PC-9 (cell line): Measurements from ENCODE around the gene RPS6KA3. TPM values are rescaled to one million over a fixed set of nuclear protein-coding genes. Genes with fewer than 3 reads are reported as not detected.
A peak's percentile ranks its signal among the peaks of the same experiment; 100 is the strongest.

Source experiments
- BruUV-seq: library from RNA; stranded (reverse); fragments of 400-500 nt; replicated peaks from 2 replicates; lab custom pipeline; 2021; lab: Mats Ljungman, UMichigan
- CTCF ChIA-PET: fragments of 300-600 bp; sonication (Branson Sonifier 250); formaldehyde crosslinking; loops from one replicate; lab custom pipeline; 2022; ENCODE audit warnings: antibody characterized with exemption; lab: Charles Lee
- POLR2A ChIA-PET: fragments of 300-600 bp; sonication (Branson Sonifier 250); formaldehyde crosslinking; loops from one replicate; lab custom pipeline; 2022; ENCODE audit warnings: antibody characterized with exemption; ENCODE audit not compliant: unreplicated experiment; lab: Charles Lee
- DNase-seq, 2 experiments: peaks; one replicate each; pipeline versions ENCODE4 v3.0.0 to v3.0.0-alpha.2; 2015 to 2022; ENCODE audit warnings: mixed read lengths in 1 of 2
- H2AFZ ChIP-seq: fragments of 200-600 bp; sonication (generic); 2 replicates; pipeline ENCODE4 v1.8.1; 2017; ENCODE audit warnings: antibody characterized with exemption
- H3F3A ChIP-seq: fragments of 200-600 bp; sonication (generic); 2 replicates; pipeline ENCODE4 v1.8.1; 2017; ENCODE audit warnings: antibody characterized with exemption, mild to moderate bottlenecking, low read depth; ENCODE audit not compliant: insufficient read depth
- H3K27ac ChIP-seq: fragments of 200-600 bp; sonication (generic); 2 replicates; pipeline ENCODE4 v1.6.1; 2016; ENCODE audit warnings: mixed run types
- H3K27me3 ChIP-seq: fragments of 200-600 bp; sonication (generic); 2 replicates; pipeline ENCODE4 v1.6.1; 2016; ENCODE audit warnings: low read depth, mixed run types; ENCODE audit not compliant: insufficient read depth
- H3K36me3 ChIP-seq: fragments of 200-600 bp; sonication (generic); 2 replicates; pipeline ENCODE4 v1.6.1; 2016; ENCODE audit warnings: low read depth, mixed run types
- H3K4me1 ChIP-seq: fragments of 200-600 bp; sonication (generic); replicated peaks from 2 replicates; pipeline ENCODE4 v1.6.1; 2016; ENCODE audit warnings: mixed run types; ENCODE audit not compliant: insufficient read depth
- H3K4me2 ChIP-seq: fragments of 200-600 bp; sonication (generic); 2 replicates; pipeline ENCODE4 v1.6.1; 2017; ENCODE audit warnings: mixed run types
- H3K4me3 ChIP-seq: fragments of 200-600 bp; sonication (generic); 2 replicates; pipeline ENCODE4 v1.6.1; 2016; ENCODE audit warnings: mixed run types
- H3K79me2 ChIP-seq: fragments of 200-600 bp; sonication (generic); 2 replicates; pipeline ENCODE4 v1.6.1; 2017; ENCODE audit warnings: low read depth, mixed run types
- H3K9me2 ChIP-seq: fragments of 200-600 bp; sonication (generic); 2 replicates; pipeline ENCODE4 v1.8.1; 2017; ENCODE audit warnings: mild to moderate bottlenecking; ENCODE audit not compliant: insufficient read depth
- H3K9me3 ChIP-seq: fragments of 200-600 bp; sonication (generic); 2 replicates; pipeline ENCODE4 v1.8.1; 2016; ENCODE audit warnings: low read depth; ENCODE audit not compliant: insufficient read depth
- H4K20me1 ChIP-seq: fragments of 200-600 bp; sonication (generic); 2 replicates; pipeline ENCODE4 v1.8.1; 2017; ENCODE audit not compliant: insufficient read depth
- CTCF ChIP-seq: fragments of 200-600 bp; sonication (generic); conservative IDR thresholded peaks from 2 replicates; pipeline ENCODE4 v1.6.1; 2017; ENCODE audit warnings: mixed run types, antibody characterized with exemption, mild to moderate bottlenecking, moderate library complexity
- EZH2 ChIP-seq: fragments of 200-600 bp; sonication (generic); IDR thresholded peaks from 2 replicates; pipeline ENCODE4 v1.8.0; 2017; ENCODE audit warnings: antibody characterized with exemption, low read depth
- intact Hi-C: fragments of 100-400 bp; cut with micrococcal nuclease; formaldehyde crosslinking; loops from one replicate; pipeline ENCODE4 v1.10.0; 2022; ENCODE audit not compliant: unreplicated experiment
- total RNA-seq: library from RNA; stranded (reverse); gene quantifications from 2 replicates; pipeline ENCODE4 v1.2.3, GENCODE V29; 2021

RPS6KA3 gene
- total RNA-seq, 1 experiment from 2014 or later: 51.4 TPM

DNA sequence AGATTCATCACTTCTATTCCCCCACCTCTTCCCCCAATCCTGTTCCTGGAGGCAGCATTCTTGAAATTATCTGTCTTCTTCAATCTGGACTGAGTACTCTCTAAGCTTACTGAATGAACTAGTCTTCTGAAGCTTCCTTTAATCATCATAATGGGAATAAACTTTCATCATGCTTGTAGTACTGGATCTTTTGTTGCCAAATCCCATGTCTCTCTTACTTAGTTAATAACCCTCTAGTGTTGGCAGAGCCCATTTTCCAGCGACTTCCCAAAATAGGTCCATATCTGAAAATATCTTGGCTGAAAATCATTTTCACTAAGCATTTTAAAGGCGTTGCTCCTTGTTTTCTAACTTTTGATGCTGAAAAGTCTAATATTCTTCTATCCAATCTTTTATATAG lies 39.6 kb downstream of the RPS6KA3 start:
- H3K79me2 ChIP-seq: no peaks in the 10 kb centered on the region
- intact Hi-C loops: no loop called here
- H4K20me1 ChIP-seq: no peaks in the 10 kb centered on the region; the same call in 1 of the 2 replicates
- no peaks in the 10 kb centered on the region for H3K9me2 ChIP-seq
- H3K36me3 ChIP-seq: no peaks in the 10 kb centered on the region; the same call in 1 of the 2 replicates
- TF ChIP-seq EZH2 (no peak), CTCF (no peak)
- H3K4me1 ChIP-seq: no peaks in the 10 kb centered on the region
- ChIA-PET CTCF (no interaction called here), POLR2A (no interaction called here)
- no peaks in the 10 kb centered on the region for H3F3A ChIP-seq
- H3K27ac ChIP-seq: no peak overlapping the region
- no peaks in the 10 kb centered on the region for H3K27me3 ChIP-seq
- no peak overlapping the region for H3K4me3 ChIP-seq
- no peak for DNase-seq
- no peak overlapping the region for H3K4me2 ChIP-seq
- H2AFZ ChIP-seq: no peak overlapping the region
- no peaks in the 10 kb centered on the region for H3K9me3 ChIP-seq
- no TSS peak for BruUV-seq

DNA sequence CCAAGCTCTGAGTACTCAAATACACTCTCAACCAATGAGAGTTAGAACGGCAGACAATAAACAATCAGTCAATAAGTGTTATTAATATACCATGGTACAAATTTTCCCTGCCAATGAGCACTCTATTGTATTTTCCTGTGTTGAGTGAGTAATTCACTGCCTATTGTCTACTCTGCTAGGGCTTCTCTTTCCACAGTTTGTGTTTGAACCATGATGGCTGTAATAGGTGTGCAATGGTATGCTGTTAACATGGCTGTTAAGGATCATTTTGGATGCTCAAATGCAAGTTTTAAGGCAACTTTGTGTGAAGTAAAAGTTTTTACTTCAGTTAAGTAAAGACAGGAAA lies 41.2 kb downstream of the RPS6KA3 start:
- no peak for DNase-seq
- no TSS peak for BruUV-seq
- Histone ChIP-seq H3K36me3 (no peaks in the 10 kb centered on the region), H3K4me3 (no peak overlapping the region), H3K9me2 (no peaks in the 10 kb centered on the region), H3K9me3 (no peaks in the 10 kb centered on the region), H3K4me1 (no peaks in the 10 kb centered on the region), H3K79me2 (no peaks in the 10 kb centered on the region), H3K4me2 (no peak overlapping the region), H3K27me3 (no peaks in the 10 kb centered on the region), H4K20me1 (no peaks in the 10 kb centered on the region; the same call in 1 of the 2 replicates), H3K27ac (no peak overlapping the region), H2AFZ (no peak overlapping the region), H3F3A (no peaks in the 10 kb centered on the region)
- ChIA-PET POLR2A (no interaction called here), CTCF (interaction anchor here (0.7 kb wide), 1 partner anchor 27 kb away, joined by 3 read pairs; no protein-coding TSS in a partner anchor)
- TF ChIP-seq EZH2 (no peak), CTCF (no peak)
- intact Hi-C loops: no loop called here

- Histone ChIP-seq H3K4me3 (no peak overlapping the region), H3K9me2 (no peaks in the 10 kb centered on the region), H2AFZ (no peak overlapping the region), H3K4me2 (no peak overlapping the region), H3K27me3 (no peaks in the 10 kb centered on the region), H3K79me2 (no peaks in the 10 kb centered on the region), H3K9me3 (no peaks in the 10 kb centered on the region), H3K4me1 (no peaks in the 10 kb centered on the region), H3K27ac (no peak overlapping the region), H3K36me3 (no peaks in the 10 kb centered on the region), H3F3A (no peaks in the 10 kb centered on the region), H4K20me1 (no peaks in the 10 kb centered on the region; the same call in 1 of the 2 replicates)
- intact Hi-C loops: no loop called here
- ChIA-PET POLR2A (no interaction called here), CTCF (interaction anchor here (0.7 kb wide), 1 partner anchor 28 kb away, joined by 3 read pairs; no protein-coding TSS in a partner anchor)
- TF ChIP-seq EZH2: no peak
- TF ChIP-seq CTCF: no peak
- DNase-seq: peak in 1 of 2 experiments; percentile 42
- BruUV-seq: no TSS peak
Observed at GRCh38 chrX:20224814-20225487, 41.8 kb downstream of the RPS6KA3 start.
